MCF 10A (cell line): Measurements from ENCODE around the gene PSMF1. TPM values are rescaled to one million over a fixed set of nuclear protein-coding genes. Genes with fewer than 3 reads are reported as not detected.

Experiments
- BruUV-seq: library from RNA; stranded (reverse); fragments of 400-500 nt; replicated peaks from 2 replicates; lab custom pipeline; 2021; lab: Mats Ljungman, UMichigan
- CTCF ChIA-PET: fragments of 300-600 bp; sonication (Branson Sonifier 250); formaldehyde crosslinking; extraction: SDS; loops from one replicate; lab custom pipeline; 2021; ENCODE audit warnings: antibody characterized with exemption, inconsistent platforms; lab: Yijun Ruan, JAX
- POLR2A ChIA-PET: fragments of 300-600, 350-650 bp; sonication (Branson Sonifier 250); formaldehyde crosslinking; extraction: SDS; loops from one replicate; lab custom pipeline; 2020; ENCODE audit warnings: antibody characterized with exemption, inconsistent platforms; lab: Yijun Ruan, JAX
- DNase-seq: peaks from one replicate; pipeline ENCODE4 v3.0.0-alpha.2; 2018; ENCODE audit not compliant: unreplicated experiment
- H3K27ac Mint-ChIP-seq: one replicate; pipeline ENCODE4 v1.8.0; 2022; ENCODE audit warnings: mild to moderate bottlenecking, low read depth, mixed read lengths; ENCODE audit not compliant: unreplicated experiment
- H3K27me3 Mint-ChIP-seq: one replicate; pipeline ENCODE4 v1.8.0; 2022; ENCODE audit warnings: mixed read lengths; ENCODE audit not compliant: insufficient read depth, unreplicated experiment
- H3K36me3 Mint-ChIP-seq: one replicate; pipeline ENCODE4 v1.8.0; 2022; ENCODE audit warnings: mild to moderate bottlenecking, moderate library complexity, mixed read lengths; ENCODE audit not compliant: insufficient read depth, unreplicated experiment
- H3K4me1 Mint-ChIP-seq: one replicate; pipeline ENCODE4 v1.8.0; 2022; ENCODE audit warnings: mixed read lengths; ENCODE audit not compliant: insufficient read depth, unreplicated experiment
- H3K4me3 Mint-ChIP-seq: one replicate; pipeline ENCODE4 v1.8.0; 2022; ENCODE audit warnings: mild to moderate bottlenecking, moderate library complexity, mixed read lengths; ENCODE audit not compliant: unreplicated experiment
- H3K9me3 Mint-ChIP-seq: one replicate; pipeline ENCODE4 v1.8.0; 2022; ENCODE audit warnings: mixed read lengths; ENCODE audit not compliant: unreplicated experiment
- intact Hi-C: fragments of 100-400 bp; cut with micrococcal nuclease; formaldehyde crosslinking; loops from 2 replicates; pipeline ENCODE4 v1.14.1; 2022
- total RNA-seq: library from RNA; stranded (reverse); gene quantifications from 2 replicates; pipeline ENCODE4 v1.2.3, GENCODE V29; 2022
- TF ChIP-seq, protein P1 (sequence below): fragments of 200-600 bp; IDR thresholded peaks from one replicate; pipeline ENCODE4 v1.8.0; 2022; ENCODE audit warnings: antibody characterized with exemption, mild to moderate bottlenecking; ENCODE audit not compliant: unreplicated experiment

PSMF1 gene
- total RNA-seq, 1 experiment from 2014 or later = 207 TPM

DNA sequence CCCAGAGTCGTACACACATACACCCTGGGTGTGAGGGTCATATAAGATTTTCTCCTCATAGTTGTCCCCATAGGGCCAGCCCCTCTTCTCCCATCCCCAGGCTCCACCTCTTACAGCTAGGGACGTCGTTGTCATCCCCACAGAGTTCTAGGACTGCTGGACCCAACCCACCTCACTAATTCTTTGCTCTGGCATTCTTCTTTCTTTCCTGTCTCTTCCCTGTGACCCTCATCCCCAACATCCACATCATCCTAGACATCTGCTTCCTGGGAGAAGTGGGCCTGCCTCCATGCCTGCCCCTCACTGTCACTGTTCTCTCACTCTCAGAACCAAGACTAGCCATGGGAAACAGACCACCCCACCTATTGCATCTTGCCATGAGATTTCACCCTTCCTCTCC is 1.1 kb downstream of the PSMF1 start:
- ChIA-PET CTCF (interaction anchor here (0.7 to 3.8 kb wide), 6 partner anchors 11 to 93 kb away, joined by 3 to 28 read pairs (median 4); partner anchors contain the start of gene TMEM74B), POLR2A (interaction anchor here (0.6 to 2.0 kb wide), 12 partner anchors 25 to 757 kb away, joined by 3 to 7 read pairs (median 4); partner anchors contain the start of genes FAM110A and SDCBP2)
- peak overlapping the region; percentile 96 for H3K27ac Mint-ChIP-seq
- BruUV-seq = no TSS peak
- no peaks in the 10 kb centered on the region for H3K9me3 Mint-ChIP-seq
- H3K4me3 Mint-ChIP-seq = peak overlapping the region; percentile 97
- DNase-seq = no peak
- intact Hi-C loops = no loop called here
- no peaks in the 10 kb centered on the region for H3K27me3 Mint-ChIP-seq
- peaks cover 45% of the 10 kb centered on the region for H3K4me1 Mint-ChIP-seq
- H3K36me3 Mint-ChIP-seq = peaks cover 12% of the 10 kb centered on the region
- TF ChIP-seq, protein P1, sequence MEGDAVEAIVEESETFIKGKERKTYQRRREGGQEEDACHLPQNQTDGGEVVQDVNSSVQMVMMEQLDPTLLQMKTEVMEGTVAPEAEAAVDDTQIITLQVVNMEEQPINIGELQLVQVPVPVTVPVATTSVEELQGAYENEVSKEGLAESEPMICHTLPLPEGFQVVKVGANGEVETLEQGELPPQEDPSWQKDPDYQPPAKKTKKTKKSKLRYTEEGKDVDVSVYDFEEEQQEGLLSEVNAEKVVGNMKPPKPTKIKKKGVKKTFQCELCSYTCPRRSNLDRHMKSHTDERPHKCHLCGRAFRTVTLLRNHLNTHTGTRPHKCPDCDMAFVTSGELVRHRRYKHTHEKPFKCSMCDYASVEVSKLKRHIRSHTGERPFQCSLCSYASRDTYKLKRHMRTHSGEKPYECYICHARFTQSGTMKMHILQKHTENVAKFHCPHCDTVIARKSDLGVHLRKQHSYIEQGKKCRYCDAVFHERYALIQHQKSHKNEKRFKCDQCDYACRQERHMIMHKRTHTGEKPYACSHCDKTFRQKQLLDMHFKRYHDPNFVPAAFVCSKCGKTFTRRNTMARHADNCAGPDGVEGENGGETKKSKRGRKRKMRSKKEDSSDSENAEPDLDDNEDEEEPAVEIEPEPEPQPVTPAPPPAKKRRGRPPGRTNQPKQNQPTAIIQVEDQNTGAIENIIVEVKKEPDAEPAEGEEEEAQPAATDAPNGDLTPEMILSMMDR = no peak

DNA sequence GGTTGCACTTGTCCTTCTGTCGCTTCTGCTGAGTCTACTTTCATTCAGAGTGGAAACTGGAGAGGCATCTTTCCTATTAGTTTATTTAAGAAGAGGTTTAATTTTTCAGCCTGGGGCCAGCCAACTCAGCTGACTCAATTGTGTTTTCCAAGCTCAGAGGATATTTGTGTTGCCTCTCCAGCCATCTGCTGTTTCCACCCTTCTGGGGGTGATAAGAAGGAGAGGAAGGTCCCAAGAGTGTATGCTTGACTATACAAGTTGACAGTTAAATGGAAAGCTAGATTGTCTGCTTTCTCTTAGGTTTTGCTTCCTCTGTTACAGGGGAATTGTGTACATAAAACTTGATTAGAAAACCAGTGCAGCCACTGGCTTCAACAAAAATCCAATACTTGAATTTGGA is 3.0 kb downstream of the PSMF1 start:
- POLR2A ChIA-PET = interaction anchor here (0.9 to 1.7 kb wide), 6 partner anchors 27 to 1349 kb away, joined by 3 to 4 read pairs (median 4); partner anchors contain the start of gene SNRPB
- Mint-ChIP-seq H3K9me3 (no peaks in the 10 kb centered on the region), H3K27me3 (no peaks in the 10 kb centered on the region), H3K4me1 (peaks cover 45% of the 10 kb centered on the region), H3K36me3 (peaks cover 26% of the 10 kb centered on the region), H3K4me3 (peak overlapping the region; percentile 97), H3K27ac (peak overlapping the region; percentile 96)
- intact Hi-C loops = no loop called here
- BruUV-seq = no TSS peak
- TF ChIP-seq, protein P1 = no peak
- CTCF ChIA-PET = interaction anchor here (0.6 to 3.8 kb wide), 6 partner anchors 11 to 303 kb away, joined by 3 to 28 read pairs (median 4); no protein-coding TSS in a partner anchor
- DNase-seq = no peak

DNA sequence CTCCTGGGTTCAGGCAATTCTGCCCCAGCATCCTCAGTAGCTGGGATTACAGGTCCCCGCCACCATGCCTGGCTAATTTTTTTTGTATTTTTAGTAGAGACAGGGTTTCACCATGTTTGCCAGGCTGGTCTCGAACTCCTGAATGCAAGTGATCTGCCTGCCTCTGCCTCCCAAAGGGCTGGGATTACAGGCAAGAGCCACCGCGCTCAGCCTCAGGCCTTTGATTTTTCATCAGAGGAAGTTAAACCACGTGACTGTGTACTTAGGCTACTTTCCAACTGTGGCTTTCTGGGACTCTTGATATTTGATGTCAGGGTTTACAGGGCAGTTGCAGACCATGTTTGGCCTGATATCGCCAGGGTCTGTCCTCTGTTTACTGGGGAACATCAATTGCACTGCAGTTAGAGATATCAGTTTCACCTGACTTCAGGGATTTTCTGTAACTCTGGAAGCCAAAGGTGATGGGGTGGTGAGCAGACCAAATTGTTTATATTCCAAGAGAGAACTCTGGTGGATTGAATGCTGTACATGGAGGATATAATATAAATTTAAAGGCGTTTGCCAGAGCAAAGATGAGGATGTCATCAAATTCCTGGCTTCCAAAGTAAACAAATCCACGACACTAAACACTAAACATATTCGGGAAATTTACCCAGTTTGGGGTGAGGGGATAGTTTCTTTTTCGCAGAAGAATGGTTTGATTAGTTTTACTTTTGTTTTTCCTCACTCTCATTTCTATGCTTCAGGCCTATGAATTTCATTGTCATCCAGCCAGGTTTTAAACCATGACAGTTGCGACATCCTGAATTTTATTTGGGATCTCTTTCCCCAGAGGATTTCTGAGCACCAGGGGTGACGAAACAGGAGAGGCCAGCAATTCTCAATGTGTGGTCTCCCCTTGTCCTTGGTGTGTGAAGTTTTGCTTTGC is 4.2 kb downstream of the PSMF1 start:
- ChIA-PET POLR2A (interaction anchor here (1.5 to 1.7 kb wide), 2 partner anchors 25 to 28 kb away, joined by 4 read pairs; no protein-coding TSS in a partner anchor), CTCF (interaction anchor here (0.6 to 1.3 kb wide), 4 partner anchors 10 to 299 kb away, joined by 3 to 6 read pairs (median 4); no protein-coding TSS in a partner anchor)
- Mint-ChIP-seq H3K9me3 (no peaks in the 10 kb centered on the region), H3K27ac (peak overlapping the region; percentile 79), H3K4me3 (peak overlapping the region; percentile 67), H3K36me3 (peaks cover 38% of the 10 kb centered on the region), H3K4me1 (peaks cover 38% of the 10 kb centered on the region), H3K27me3 (no peaks in the 10 kb centered on the region)
- intact Hi-C loops = no loop called here
- BruUV-seq = no TSS peak
- TF ChIP-seq, protein P1 = no peak
- peak; percentile 81 for DNase-seq

DNA sequence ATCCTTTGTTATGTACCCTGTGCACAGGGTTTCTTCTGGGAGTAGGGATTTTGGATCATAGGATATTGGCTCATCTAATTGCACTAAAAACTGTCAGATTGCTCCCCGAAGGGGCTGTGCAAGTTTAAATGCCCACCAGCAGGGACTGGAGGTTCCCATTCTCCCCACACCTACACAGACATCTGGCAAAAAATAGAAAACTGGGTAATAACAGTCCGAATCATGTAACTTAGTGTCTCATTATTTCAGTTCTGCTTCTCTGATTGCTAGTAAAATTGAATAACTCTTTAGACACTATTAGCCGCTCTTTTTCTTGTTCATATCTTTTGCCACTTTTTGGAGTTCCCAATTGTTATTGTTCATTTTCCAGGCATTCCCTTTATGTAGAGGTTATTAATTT is 5.3 kb downstream of the PSMF1 start:
- Mint-ChIP-seq H3K4me1 (peaks cover 38% of the 10 kb centered on the region), H3K4me3 (no peak overlapping the region), H3K9me3 (no peaks in the 10 kb centered on the region), H3K27ac (no peak overlapping the region), H3K27me3 (no peaks in the 10 kb centered on the region), H3K36me3 (peaks cover 45% of the 10 kb centered on the region)
- DNase-seq = no peak
- intact Hi-C loops = no loop called here
- BruUV-seq = no TSS peak
- ChIA-PET POLR2A (no interaction called here), CTCF (interaction anchor here (0.7 to 2.3 kb wide), 2 partner anchors 89 to 457 kb away, joined by 3 to 9 read pairs; no protein-coding TSS in a partner anchor)
- TF ChIP-seq, protein P1 = no peak
